GM18526 (cell line): Measurements from ENCODE around the gene KLHL15.

ENCODE experiments used
- POLR2A ChIP-seq: IDR thresholded peaks from 3 replicates; pipeline ENCODE4 v1.6.1; 2011; ENCODE audit not compliant: insufficient read length; ENCODE audit errors: extremely low read depth

KLHL15 gene

GRCh38 chrX:24020306-24020876, 6.6 kb downstream of the KLHL15 start:
- TF ChIP-seq POLR2A, result no peak

GRCh38 chrX:24019448-24019847, 7.5 kb downstream of the KLHL15 start:
- TF ChIP-seq POLR2A, result no peak

DNA sequence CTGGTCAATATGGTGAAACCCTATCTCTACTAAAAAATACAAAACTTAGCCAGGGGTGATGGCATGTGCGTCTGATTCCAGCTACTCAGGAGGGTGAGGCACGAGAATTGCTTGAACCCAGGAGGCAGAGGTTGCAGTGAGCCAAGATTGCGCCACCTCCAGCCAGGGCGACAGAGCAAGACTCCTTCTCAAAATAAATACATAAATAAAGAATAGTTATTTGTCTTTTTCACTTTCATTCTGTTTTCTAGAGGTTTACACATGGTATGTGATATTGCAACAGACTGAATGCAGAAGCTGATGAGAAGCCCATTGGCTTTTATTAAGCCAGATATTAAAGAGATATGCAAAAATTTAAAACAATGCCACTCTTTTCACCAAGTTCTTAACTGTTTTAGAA, 8.2 kb downstream of the KLHL15 start:
- no peak for TF ChIP-seq POLR2A

DNA sequence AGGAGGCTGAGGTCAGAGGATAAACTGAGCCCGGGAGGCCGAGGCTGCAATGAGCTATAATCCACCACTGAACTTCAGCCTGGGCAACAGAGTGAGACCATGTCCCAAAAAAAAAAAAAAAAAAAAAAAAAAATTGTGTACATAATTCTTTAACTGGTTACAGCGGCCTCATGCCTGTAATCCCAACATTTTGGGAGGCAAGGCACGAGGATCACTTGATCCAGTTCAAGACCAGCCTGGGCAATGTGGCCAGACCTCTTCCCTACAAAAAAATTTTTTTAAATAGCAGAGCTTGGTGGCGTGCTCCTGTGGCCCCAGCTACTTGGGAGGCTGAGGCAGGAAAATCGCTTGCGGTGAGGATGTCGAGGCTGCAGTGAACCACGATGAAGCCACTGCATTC, 9.3 kb downstream of the KLHL15 start:
- TF ChIP-seq POLR2A, result no peak

GRCh38 chrX:24014388-24015018, 12.5 kb downstream of the KLHL15 start:
- no peak for TF ChIP-seq POLR2A

- no peak for TF ChIP-seq POLR2A
Observed at GRCh38 chrX:24012266-24012665, 14.7 kb downstream of the KLHL15 start.

GRCh38 chrX:24005867-24006266, 21.1 kb downstream of the KLHL15 start:
- no peak for TF ChIP-seq POLR2A

DNA sequence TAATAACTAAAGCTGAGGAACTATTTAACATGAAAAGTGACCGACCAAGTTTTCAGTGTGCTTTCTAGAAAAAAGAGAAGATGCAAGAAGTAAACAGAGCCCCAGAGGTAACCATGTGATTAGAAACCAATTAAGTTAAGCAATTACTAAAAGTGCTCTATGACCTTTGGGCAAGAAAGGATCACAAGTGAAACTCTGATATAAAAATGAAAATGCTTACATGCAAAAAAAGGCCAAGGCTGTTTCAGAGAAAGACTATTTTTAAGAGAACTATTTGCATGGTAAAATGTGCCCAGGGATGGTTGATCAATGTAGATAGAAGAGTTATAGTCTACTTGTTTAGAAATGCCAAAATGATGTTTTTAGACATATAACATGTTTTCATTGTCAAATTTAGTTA, 22.0 kb downstream of the KLHL15 start:
- no peak for TF ChIP-seq POLR2A

DNA sequence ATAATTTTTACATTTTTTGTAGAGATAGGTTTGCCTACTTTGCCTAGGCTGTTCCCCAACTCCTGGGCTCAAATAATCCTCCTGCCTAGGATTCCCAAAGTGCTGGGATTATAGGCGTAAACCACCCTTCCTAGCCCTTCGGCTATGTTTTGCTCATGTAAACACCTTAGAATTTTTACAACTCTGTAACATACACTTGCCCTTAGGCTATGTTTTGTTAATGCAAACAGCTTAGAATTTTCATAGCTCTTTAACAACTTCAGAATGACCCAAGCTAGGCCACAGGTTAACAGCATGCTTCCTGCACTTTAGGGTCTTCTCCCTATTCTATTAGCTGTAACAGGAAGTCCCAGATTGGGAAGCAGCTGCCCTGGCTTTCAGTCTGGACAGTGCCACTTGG, 24.2 kb downstream of the KLHL15 start:
- no peak for TF ChIP-seq POLR2A

- no peak for TF ChIP-seq POLR2A
Observed at GRCh38 chrX:24002167-24002566, 24.8 kb downstream of the KLHL15 start.

DNA sequence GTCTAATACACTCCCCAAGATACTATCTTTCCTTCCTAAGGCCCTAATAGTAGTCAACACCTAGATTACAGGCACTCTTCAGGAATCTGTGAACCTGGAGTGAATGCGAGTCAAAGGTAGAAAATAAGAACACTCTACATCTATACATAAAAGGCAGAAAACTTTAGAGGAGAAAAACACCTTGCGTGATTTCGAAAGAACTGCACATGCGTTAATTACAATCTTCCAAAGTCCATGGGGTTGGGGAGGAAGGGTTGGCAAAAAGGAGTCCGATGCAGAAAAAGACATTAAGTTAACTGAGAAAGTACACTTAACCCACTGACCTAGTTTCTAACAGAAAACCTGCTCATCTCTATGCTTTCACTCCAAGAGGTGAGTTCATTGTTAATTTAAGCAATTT, 27.3 kb downstream of the KLHL15 start:
- no peak for TF ChIP-seq POLR2A

DNA sequence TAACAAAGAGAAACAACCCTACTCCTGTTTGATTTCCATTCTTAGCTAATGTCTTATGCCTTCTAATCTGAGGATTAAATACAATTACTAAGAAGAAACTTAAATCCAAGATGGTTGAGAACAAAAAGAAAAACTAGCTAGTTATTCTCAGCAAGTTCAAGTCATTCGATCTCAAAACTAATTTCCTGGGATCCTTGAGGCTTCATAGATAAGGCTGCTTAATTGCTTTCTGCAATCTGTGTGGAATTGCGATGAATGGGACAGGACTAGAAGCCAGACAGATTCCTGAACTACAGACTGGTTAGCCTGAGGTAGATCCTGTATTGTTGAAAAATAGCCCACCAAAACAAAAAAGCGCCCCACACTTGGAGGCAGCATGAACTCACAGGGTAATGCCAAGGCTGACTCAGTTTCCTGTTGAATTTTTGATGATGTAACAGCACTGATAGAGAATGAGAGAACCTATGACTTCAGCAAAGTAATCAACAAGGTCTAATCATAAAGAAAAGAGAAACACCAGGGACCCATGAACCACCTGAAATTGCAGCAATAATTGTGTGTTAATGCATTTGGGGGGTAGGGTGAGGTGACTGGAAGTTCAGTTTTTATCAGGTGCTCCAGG, 33.9 kb downstream of the KLHL15 start:
- no peak for TF ChIP-seq POLR2A

DNA sequence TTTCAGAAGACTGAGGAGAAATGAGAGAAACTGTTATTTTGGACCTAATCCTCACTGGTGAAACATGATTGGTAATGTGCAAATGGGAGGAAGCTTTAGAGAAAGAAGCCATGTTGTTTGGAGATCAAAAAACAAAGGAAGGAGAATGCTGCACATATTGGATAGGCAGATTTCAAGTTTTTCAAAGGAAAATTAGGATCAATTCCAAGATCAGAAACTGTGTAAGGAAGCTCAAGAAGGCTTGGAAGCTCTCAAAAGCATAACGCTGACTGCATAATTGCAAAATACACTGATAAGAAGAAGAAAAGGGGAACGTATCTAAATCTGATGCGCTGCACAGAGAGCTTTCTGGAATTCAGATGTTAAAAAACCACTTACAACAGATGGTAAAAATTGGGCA, 34.6 kb downstream of the KLHL15 start:
- no peak for TF ChIP-seq POLR2A

GRCh38 chrX:23990455-23990854, 36.5 kb downstream of the KLHL15 start:
- no peak for TF ChIP-seq POLR2A

GRCh38 chrX:23989689-23990088, 37.3 kb downstream of the KLHL15 start:
- TF ChIP-seq POLR2A, result no peak

DNA sequence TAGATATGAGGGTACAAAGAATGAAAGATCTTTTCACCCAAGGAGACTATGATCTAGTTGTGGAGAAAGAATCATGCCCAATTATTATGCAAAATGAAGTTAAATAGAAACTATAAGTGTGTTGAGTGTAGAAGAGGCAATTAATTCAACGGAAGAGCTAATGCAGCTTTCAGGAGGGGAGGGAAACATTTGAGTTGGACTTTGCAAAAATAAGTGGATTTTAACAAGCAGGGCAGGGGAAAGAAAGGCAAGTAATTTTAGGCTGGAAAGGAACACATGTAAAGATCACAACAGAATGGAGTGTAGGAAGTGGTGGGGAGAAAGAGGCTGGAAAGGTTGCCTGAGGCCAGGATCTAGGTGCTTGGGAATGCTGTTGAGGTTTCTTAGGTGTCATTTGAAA, 44.1 kb downstream of the KLHL15 start:
- no peak for TF ChIP-seq POLR2A

DNA sequence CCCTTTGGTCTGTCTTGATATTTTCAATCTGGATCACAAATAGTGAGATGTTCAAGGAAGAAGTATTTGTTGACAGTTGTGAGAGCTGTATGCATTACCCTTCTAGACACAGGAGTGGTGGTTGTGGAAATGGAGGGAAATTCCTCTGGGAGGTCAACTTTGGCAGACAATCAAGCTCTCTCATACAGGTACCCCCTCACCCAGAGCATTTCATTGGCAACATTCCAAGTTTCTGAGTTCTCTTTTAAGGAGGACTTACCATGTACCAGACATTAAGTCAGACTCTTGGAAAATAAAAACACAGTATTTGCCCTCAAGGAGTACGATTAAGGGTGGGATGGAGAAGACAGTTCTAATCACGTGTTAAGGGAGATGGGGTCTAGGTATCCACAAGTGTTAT, 45.3 kb downstream of the KLHL15 start:
- no peak for TF ChIP-seq POLR2A

DNA sequence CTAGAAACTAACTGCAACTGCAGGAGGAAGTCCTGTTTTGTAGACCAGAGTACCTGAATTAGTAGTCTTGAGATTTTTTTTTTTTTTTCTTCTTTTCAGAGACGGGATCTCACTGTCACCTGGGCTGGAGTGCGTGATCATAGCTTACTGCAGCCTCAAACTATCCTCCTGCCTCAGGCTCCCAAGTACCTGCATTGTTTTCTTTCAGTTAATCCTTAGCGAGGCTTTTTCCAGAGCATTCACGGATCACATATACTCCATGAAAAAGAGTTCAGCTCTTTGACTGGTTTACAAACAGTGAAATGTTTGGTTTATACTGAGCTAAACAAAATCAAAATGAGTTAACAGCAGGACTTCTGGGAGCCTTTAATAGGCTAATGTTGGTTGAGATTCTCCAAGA, 45.8 kb downstream of the KLHL15 start:
- no peak for TF ChIP-seq POLR2A

GRCh38 chrX:23980011-23980441, 47.0 kb downstream of the KLHL15 start:
- TF ChIP-seq POLR2A, result no peak
